ENCODE data around the gene PDLIM5.

DNA sequence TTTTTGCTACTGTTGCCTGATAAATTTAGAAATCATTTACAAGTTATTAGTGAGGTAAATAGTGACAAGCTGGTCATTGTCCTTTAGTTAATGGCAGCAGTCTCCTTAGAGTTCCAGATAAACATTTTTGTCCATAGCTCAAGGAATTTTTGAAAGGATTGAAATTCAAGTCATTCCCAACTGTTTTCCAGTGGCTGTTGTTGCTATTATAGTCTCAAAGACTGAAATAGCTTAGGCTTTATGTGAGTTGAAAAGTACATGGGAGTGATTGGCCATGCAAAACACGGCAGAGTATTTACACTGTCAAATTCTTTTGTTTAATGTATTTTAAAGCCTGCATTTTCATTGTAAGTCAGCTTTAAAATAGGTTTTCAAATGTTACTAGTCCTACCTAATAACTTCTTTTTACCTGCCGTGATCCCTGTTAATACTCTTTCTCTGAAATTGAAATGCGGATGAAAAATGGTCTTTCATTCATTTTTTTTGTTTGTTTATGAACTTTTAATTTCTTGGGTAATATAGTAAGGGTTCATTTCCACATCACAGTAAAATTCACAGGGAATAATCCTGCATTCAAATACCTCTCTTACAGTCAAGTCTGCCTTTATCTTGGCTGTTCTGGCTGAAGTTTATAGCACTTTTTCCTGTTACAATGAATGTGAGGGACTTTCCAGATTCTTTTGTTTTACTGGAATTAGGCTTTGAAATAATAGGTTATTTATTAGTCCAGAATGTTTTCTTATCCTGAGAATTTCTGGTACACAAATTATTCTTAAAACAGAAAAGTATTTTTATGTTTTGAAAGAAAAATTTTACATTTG lies 85.1 kb downstream of the PDLIM5 start:
- TF ChIP-seq CTCF (IDR thresholded peaks at IDR 0.05), result no peak
- TF ChIP-seq POLR2AphosphoS5 (IDR thresholded peaks at IDR 0.05; ENCODE audit: low read depth, low read length), result no peak
